ENCODE data around the gene AFF1. TPM values are rescaled to one million over a fixed set of nuclear protein-coding genes. Genes with fewer than 3 reads are reported as not detected.
"Not testable (repeated sequence)": the region's sequence is repeated elsewhere in the genome, so short reads cannot be mapped to it uniquely, and the experiment has no call there.

AFF1 gene
- total and polyA plus RNA-seq, 2 donors from 2014 or later: 13.4 to 187 TPM

- Histone ChIP-seq H3K27me3 (ENCODE audit: control insufficient read depth, insufficient read depth, low read length) (no peaks in the 10 kb centered on the region), H3K4me1 (ENCODE audit: control insufficient read depth in 2 of 3, insufficient read depth in 2 of 3, low read depth in 1 of 3, low read length in 3 of 3) (peaks cover 9 to 30% (median 19%) of the 10 kb centered on the region in 3 donors), H3K9ac (ENCODE audit: low read length in 3 of 3) (peak overlapping the region in 2 of 3 donors; percentile 1 to 48), H3K4me3 (ENCODE audit: low read length in 3 of 3) (peak overlapping the region in 2 of 3 donors; percentile 14 to 48), H3K9me3 (ENCODE audit: control insufficient read depth in 2 of 3, insufficient read depth in 1 of 3, low read length in 3 of 3) (no peaks in the 10 kb centered on the region), H3K27ac (ENCODE audit: low read depth in 2 of 2, low read length in 2 of 2) (peak overlapping the region; percentile 56 to 90), H3K36me3 (ENCODE audit: control insufficient read depth in 2 of 3, insufficient read depth in 3 of 3, low read length in 3 of 3) (no peaks in the 10 kb centered on the region)
- peak; percentile 13 for FAIRE-seq
- TF ChIP-seq CTCF (IDR thresholded peaks at IDR 0.05; ENCODE audit: borderline replicate concordance, extremely low read depth, insufficient read depth): no peak
- intact Hi-C loops (cut with DNase I): no loop called here
- peak in 1 of 5 donors; percentile 47 for DNase-seq
Measured at GRCh38 chr4:87011340-87012034, 76.7 kb downstream of the AFF1 start.

- FAIRE-seq: peak; percentile 64
- Histone ChIP-seq H3K36me3 (ENCODE audit: control insufficient read depth in 2 of 3, insufficient read depth in 3 of 3, low read length in 3 of 3) (no peaks in the 10 kb centered on the region), H3K27ac (ENCODE audit: low read depth in 2 of 2, low read length in 2 of 2) (peak overlapping the region; percentile 7 to 68), H3K9me3 (ENCODE audit: control insufficient read depth in 2 of 3, insufficient read depth in 1 of 3, low read length in 3 of 3) (no peaks in the 10 kb centered on the region), H3K9ac (ENCODE audit: low read length in 3 of 3) (peak overlapping the region in 2 of 3 donors; percentile 17 to 26), H3K27me3 (ENCODE audit: control insufficient read depth, insufficient read depth, low read length) (no peaks in the 10 kb centered on the region), H3K4me3 (ENCODE audit: low read length in 3 of 3) (peak overlapping the region in 2 of 3 donors; percentile 0 to 20), H3K4me1 (ENCODE audit: control insufficient read depth in 2 of 3, insufficient read depth in 2 of 3, low read depth in 1 of 3, low read length in 3 of 3) (peaks cover 12 to 34% (median 20%) of the 10 kb centered on the region in 3 donors)
- intact Hi-C loops (cut with DNase I): no loop called here
- no peak for TF ChIP-seq CTCF (IDR thresholded peaks at IDR 0.05; ENCODE audit: borderline replicate concordance, extremely low read depth, insufficient read depth)
- peak in 1 of 5 donors; percentile 42 for DNase-seq
Measured at GRCh38 chr4:87012265-87012953, 77.6 kb downstream of the AFF1 start.

- intact Hi-C loops (cut with DNase I); DNase-seq; H3K27me3 ChIP-seq (ENCODE audit: control insufficient read depth, insufficient read depth, low read length); H3K9me3 ChIP-seq (ENCODE audit: control insufficient read depth in 2 of 3, insufficient read depth in 1 of 3, low read length in 3 of 3); H3K36me3 ChIP-seq (ENCODE audit: control insufficient read depth in 2 of 3, insufficient read depth in 3 of 3, low read length in 3 of 3); FAIRE-seq: not testable (repeated sequence)
- peak overlapping the region; percentile 34 to 94 for H3K27ac ChIP-seq (ENCODE audit: low read depth in 2 of 2, low read length in 2 of 2)
- H3K4me3 ChIP-seq (ENCODE audit: low read length in 3 of 3): peak overlapping the region in 2 of 3 donors; percentile 0 to 20
- peak overlapping the region in 2 of 3 donors; percentile 17 to 31 for H3K9ac ChIP-seq (ENCODE audit: low read length in 3 of 3)
- peaks cover 12 to 39% (median 21%) of the 10 kb centered on the region in 3 donors for H3K4me1 ChIP-seq (ENCODE audit: control insufficient read depth in 2 of 3, insufficient read depth in 2 of 3, low read depth in 1 of 3, low read length in 3 of 3)
Measured at GRCh38 chr4:87012954-87013308, 78.1 kb downstream of the AFF1 start.

GRCh38 chr4:87014284-87014782 lies 79.5 kb downstream of the AFF1 start:
- Histone ChIP-seq H3K27me3 (ENCODE audit: control insufficient read depth, insufficient read depth, low read length) (no peaks in the 10 kb centered on the region), H3K4me1 (ENCODE audit: control insufficient read depth in 2 of 3, insufficient read depth in 2 of 3, low read depth in 1 of 3, low read length in 3 of 3) (peaks cover 12 to 43% (median 23%) of the 10 kb centered on the region in 3 donors), H3K9me3 (ENCODE audit: control insufficient read depth in 2 of 3, insufficient read depth in 1 of 3, low read length in 3 of 3) (no peaks in the 10 kb centered on the region), H3K27ac (ENCODE audit: low read depth in 2 of 2, low read length in 2 of 2) (peak overlapping the region; percentile 29 to 94), H3K4me3 (ENCODE audit: low read length in 3 of 3) (peak overlapping the region in 2 of 3 donors; percentile 8 to 37), H3K9ac (ENCODE audit: low read length in 3 of 3) (peak overlapping the region in 1 of 3 donors; percentile 33), H3K36me3 (ENCODE audit: control insufficient read depth in 2 of 3, insufficient read depth in 3 of 3, low read length in 3 of 3) (no peaks in the 10 kb centered on the region)
- no peak for TF ChIP-seq CTCF (IDR thresholded peaks at IDR 0.05; ENCODE audit: borderline replicate concordance, extremely low read depth, insufficient read depth)
- peak in 2 of 5 donors; percentile 62 to 80 for DNase-seq
- FAIRE-seq: peak; percentile 58
- intact Hi-C loops (cut with DNase I): no loop called here
